ENCODE data around the gene LEF1. TPM values are rescaled to one million over a fixed set of nuclear protein-coding genes. Genes with fewer than 3 reads are reported as not detected.

LEF1 gene
- total and polyA plus RNA-seq, 2 of the 8 experiments (the other 6 are each of a cell fraction or from before 2014, with no cell fraction given): 2.6 to 5.2 TPM

- Histone ChIP-seq H2BK5ac (ENCODE audit: low read depth, low read length) (no peak overlapping the region), H3K36me3 (ENCODE audit: control insufficient read depth in 2 of 4, insufficient read depth in 4 of 4, low read length in 3 of 4) (no peaks in the 10 kb centered on the region), H2BK12ac (ENCODE audit: low read depth, low read length) (no peak overlapping the region), H2AK5ac (ENCODE audit: low read depth, low read length) (no peak overlapping the region), H4K20me1 (replicated peaks in 1 of 2; ENCODE audit: control insufficient read depth in 1 of 2, insufficient read depth in 2 of 2, low read length in 2 of 2) (no peaks in the 10 kb centered on the region), H4K91ac (replicated peaks; ENCODE audit: insufficient read length, low read length) (no peak overlapping the region), H3K4me2 (ENCODE audit: insufficient read depth in 1 of 2, low read depth in 2 of 2, low read length in 2 of 2) (no peak overlapping the region), H3K4me1 (replicated peaks in 1 of 4; ENCODE audit: control insufficient read depth in 3 of 4, insufficient read depth in 4 of 4, low read length in 3 of 4) (no peaks in the 10 kb centered on the region), H3K27ac (ENCODE audit: low read depth, low read length) (no peak overlapping the region), H3K9me3 (ENCODE audit: insufficient read depth in 2 of 2, low read depth in 1 of 2, low read length in 1 of 2) (no peaks in the 10 kb centered on the region), H3K4ac (replicated peaks; ENCODE audit: insufficient read length, low read depth, low read length) (no peak overlapping the region), H3K27me3 (replicated peaks in 1 of 4; ENCODE audit: control insufficient read depth in 3 of 4, extremely low read depth in 1 of 4, insufficient read depth in 3 of 4, low read length in 3 of 4) (no peaks in the 10 kb centered on the region), H4K5ac (ENCODE audit: insufficient read length, low read depth, low read length) (no peak overlapping the region), H2BK20ac (ENCODE audit: low read length) (no peak overlapping the region), H3K79me1 (ENCODE audit: low read depth, low read length) (no peaks in the 10 kb centered on the region), H2BK15ac (ENCODE audit: low read length) (no peak overlapping the region), H2BK120ac (replicated peaks; ENCODE audit: low read depth, low read length) (no peak overlapping the region), H3K23me2 (ENCODE audit: low read depth, low read length) (no peaks in the 10 kb centered on the region), H3K4me3 (ENCODE audit: extremely low read depth in 1 of 4, insufficient read depth in 2 of 4, low read depth in 3 of 4, low read length in 4 of 4) (no peak overlapping the region), H3K9ac (replicated peaks in 1 of 4; ENCODE audit: extremely low read depth in 1 of 4, low read depth in 3 of 4, low read length in 3 of 4) (no peak overlapping the region), H3K18ac (ENCODE audit: extremely low read depth, low read length) (no peak overlapping the region), H3K14ac (ENCODE audit: insufficient read length) (no peak overlapping the region), H4K8ac (ENCODE audit: extremely low read depth, insufficient read depth, low read length) (no peak overlapping the region), H3K56ac (replicated peaks; ENCODE audit: insufficient read length, low read depth, low read length) (no peak overlapping the region), H3K79me2 (ENCODE audit: control insufficient read depth in 1 of 2, insufficient read depth in 2 of 2, low read length in 2 of 2) (no peaks in the 10 kb centered on the region), H2AFZ (ENCODE audit: low read length) (no peak overlapping the region), H3K23ac (ENCODE audit: insufficient read length) (no peak overlapping the region)
- no peak for DNase-seq (ENCODE audit: low read depth in 1 of 2, low spot score in 2 of 2)
- ChIA-PET POLR2A (ENCODE audit: partially characterized antibody) (no interaction called here), CTCF (ENCODE audit: partially characterized antibody) (interaction anchor here (0.7 to 1.8 kb wide), 2 partner anchors 176 to 287 kb away, joined by 3 to 5 read pairs; no protein-coding TSS in a partner anchor)
- 94% methylated on average over 1 of the region's 1 CpG; no CpG with 5 or more reads in 1 of the 2 experiments for WGBS, 2 experiments (ENCODE audit: extremely low coverage in 1 of 2, insufficient coverage in 1 of 2, insufficient read length in 1 of 2, insufficient replicate concordance in 2 of 2, low coverage in 1 of 2, low lambda C conversion rate in 2 of 2, missing lambda C conversion rate in 1 of 2)
- no peak for FAIRE-seq
- TF ChIP-seq SP4 (IDR thresholded peaks at IDR 0.05; ENCODE audit: low read length) (no peak), GTF2F1 (IDR thresholded peaks at IDR 0.05; ENCODE audit: borderline replicate concordance, low read depth, low read length) (no peak), RNF2 (IDR thresholded peaks at IDR 0.05; ENCODE audit: borderline replicate concordance, low read depth, low read length, missing control alignments, poor library complexity, severe bottlenecking) (no peak), RBBP5 (IDR thresholded peaks at IDR 0.05; ENCODE audit: borderline replicate concordance, low read depth, low read length) (no peak), TBP (IDR thresholded peaks at IDR 0.05; ENCODE audit: low read depth, low read length) (no peak), BRCA1 (IDR thresholded peaks at IDR 0.05; ENCODE audit: low read depth, low read length) (no peak), EGR1 (IDR thresholded peaks at IDR 0.05; ENCODE audit: borderline replicate concordance, low read depth, low read length) (no peak), ASH2L (IDR thresholded peaks at IDR 0.05; ENCODE audit: low read length) (no peak), SP1 (IDR thresholded peaks at IDR 0.05; ENCODE audit: low read depth, low read length) (no peak), CREB1 (IDR thresholded peaks at IDR 0.05) (no peak), EZH2 (IDR thresholded peaks at IDR 0.05; ENCODE audit: low read depth, low read length, severe bottlenecking) (no peak), KDM5A (IDR thresholded peaks at IDR 0.05; ENCODE audit: low read length) (no peak), TCF12 (IDR thresholded peaks at IDR 0.05; ENCODE audit: low read depth, low read length) (no peak), SAP30 (IDR thresholded peaks at IDR 0.05; ENCODE audit: insufficient read depth, insufficient replicate concordance, low read length) (no peak), ZNF274 (IDR thresholded peaks at IDR 0.05; ENCODE audit: borderline replicate concordance, extremely low read depth, low read length) (no peak)
- TF ChIP-seq, protein P1, sequence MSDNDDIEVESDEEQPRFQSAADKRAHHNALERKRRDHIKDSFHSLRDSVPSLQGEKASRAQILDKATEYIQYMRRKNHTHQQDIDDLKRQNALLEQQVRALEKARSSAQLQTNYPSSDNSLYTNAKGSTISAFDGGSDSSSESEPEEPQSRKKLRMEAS (IDR thresholded peaks at IDR 0.05): no peak
Measured at GRCh38 chr4:108205859-108206258, 37.1 kb upstream of the LEF1 start.

All from H1 (cell line).